Measurements from ENCODE around the gene APBB2. TPM values are rescaled to one million over a fixed set of nuclear protein-coding genes. Genes with fewer than 3 reads are reported as not detected.

Gene APBB2
- total and polyA plus RNA-seq, 11 donors = 8.6 to 39.1 (median 26.7) TPM

- no peak for TF ChIP-seq POLR2A (IDR thresholded peaks at IDR 0.05)
- no peak for TF ChIP-seq CTCF (IDR thresholded peaks at IDR 0.05)
- Histone ChIP-seq H3K27me3 (no peaks in the 10 kb centered on the region), H3K36me3 (no peaks in the 10 kb centered on the region), H3K9me3 (peaks cover 0 to 13% (median 4%) of the 10 kb centered on the region in 12 donors), H3K27ac (no peak overlapping the region), H3K4me1 (peaks cover 0 to 19% (median 2%) of the 10 kb centered on the region in 12 donors), H3K4me3 (no peak overlapping the region)
- DNase-seq (no peak), ATAC-seq (no peak)
- intact Hi-C loops (cut with DNase I) = loop anchor here in 2 of 10 donors (5.0 to 10.0 kb wide), 2 partner anchors 60 to 168 kb away; partner anchors contain the start of gene APBB2 (in 1 of the 2)
Observed at GRCh38 chr4:41044791-41045190, 169.6 kb downstream of the APBB2 start.

GRCh38 chr4:41044165-41044564, 170.2 kb downstream of the APBB2 start:
- Histone ChIP-seq H3K36me3 (no peaks in the 10 kb centered on the region), H3K27ac (no peak overlapping the region), H3K4me3 (no peak overlapping the region), H3K27me3 (no peaks in the 10 kb centered on the region), H3K9me3 (peaks cover 0 to 13% (median 4%) of the 10 kb centered on the region in 12 donors), H3K4me1 (peaks cover 0 to 19% (median 0%) of the 10 kb centered on the region in 12 donors)
- DNase-seq = no peak
- no peak for ATAC-seq
- intact Hi-C loops (cut with DNase I) = loop anchor here in 1 of 10 donors (10.0 kb wide), 1 partner anchor 59 kb away; no protein-coding TSS in a partner anchor
- no peak for TF ChIP-seq POLR2A (IDR thresholded peaks at IDR 0.05)
- TF ChIP-seq CTCF (IDR thresholded peaks at IDR 0.05) = peak in 4 of 12 donors; percentile 6 to 32 (median 11)

GRCh38 chr4:41043465-41043864, 170.9 kb downstream of the APBB2 start:
- DNase-seq (no peak), ATAC-seq (no peak)
- Histone ChIP-seq H3K4me1 (peaks cover 0 to 19% (median 0%) of the 10 kb centered on the region in 12 donors), H3K4me3 (no peak overlapping the region), H3K27ac (no peak overlapping the region), H3K36me3 (no peaks in the 10 kb centered on the region), H3K27me3 (no peaks in the 10 kb centered on the region), H3K9me3 (peaks cover 0 to 13% (median 4%) of the 10 kb centered on the region in 12 donors)
- WGBS, 4 donors = 73 to 91% (median 83%) methylated on average over 2 of the region's 2 CpGs
- intact Hi-C loops (cut with DNase I) = loop anchor here in 1 of 10 donors (10.0 kb wide), 1 partner anchor 59 kb away; no protein-coding TSS in a partner anchor
- TF ChIP-seq CTCF (IDR thresholded peaks at IDR 0.05) (no peak), POLR2A (IDR thresholded peaks at IDR 0.05) (no peak)

DNA sequence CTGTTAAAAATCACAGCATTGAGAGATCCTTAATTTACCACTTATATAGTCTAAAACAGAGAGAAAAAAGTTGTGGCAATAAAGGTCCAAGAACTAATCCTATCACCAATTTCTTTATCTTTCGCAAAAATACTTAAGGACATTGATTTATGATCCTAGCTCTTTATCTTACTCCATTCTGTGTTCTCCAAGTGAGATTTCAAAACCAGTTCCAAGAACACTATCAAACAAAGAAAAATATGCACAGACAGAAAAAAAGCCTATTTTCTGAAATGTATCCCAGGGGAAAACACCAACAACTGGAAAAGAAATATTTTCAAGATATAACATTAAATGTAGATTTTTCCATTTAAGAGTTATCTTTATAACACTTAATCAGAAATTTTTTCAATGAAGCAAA, 172.8 kb downstream of the APBB2 start:
- Histone ChIP-seq H3K4me1 (peaks cover 0 to 4% (median 0%) of the 10 kb centered on the region in 12 donors), H3K4me3 (no peak overlapping the region), H3K9me3 (peaks cover 0 to 13% (median 4%) of the 10 kb centered on the region in 12 donors), H3K27me3 (no peaks in the 10 kb centered on the region), H3K36me3 (no peaks in the 10 kb centered on the region), H3K27ac (no peak overlapping the region)
- intact Hi-C loops (cut with DNase I) = loop anchor here in 1 of 10 donors (10.0 kb wide), 1 partner anchor 57 kb away; no protein-coding TSS in a partner anchor
- ATAC-seq (no peak), DNase-seq (no peak)
- 85 to 89% (median 87%) methylated on average over 1 of the region's 1 CpG for WGBS, 4 donors
- TF ChIP-seq POLR2A (IDR thresholded peaks at IDR 0.05) (no peak), CTCF (IDR thresholded peaks at IDR 0.05) (no peak)

Data from heart left ventricle (tissue), 16 donors.